ENCODE measurements around the gene BBIP1.

DNA sequence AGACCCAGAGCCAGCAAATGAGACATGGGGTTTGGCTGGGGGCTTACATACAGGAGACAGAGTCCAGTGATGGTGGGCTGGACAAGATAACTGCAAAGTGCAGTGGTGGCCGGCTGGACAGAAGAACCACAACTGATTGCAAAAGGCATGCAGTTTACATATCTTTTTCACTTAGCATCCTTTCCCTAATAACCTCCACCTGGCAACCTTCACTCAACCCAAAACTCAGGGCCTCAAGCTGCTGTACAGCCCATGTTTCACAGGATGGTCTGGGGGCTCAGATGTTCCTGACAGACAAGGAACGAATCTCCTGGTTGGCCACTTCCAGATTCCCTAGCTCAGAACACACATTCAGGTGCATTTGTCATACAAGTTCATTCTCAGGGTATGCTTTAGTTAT, 55.0 kb downstream of the BBIP1 start:
- TF ChIP-seq SUZ12 (IDR thresholded peaks at IDR 0.05), result no peak
- no peak for TF ChIP-seq BHLHE40 (IDR thresholded peaks at IDR 0.05; ENCODE audit: borderline replicate concordance)
- TF ChIP-seq NFRKB (IDR thresholded peaks at IDR 0.05), result no peak
- TF ChIP-seq SP1 (IDR thresholded peaks at IDR 0.05), result no peak

Measured in HEK293T (cell line).